Measurements from ENCODE around the gene ANKRD13A. TPM values are rescaled to one million over a fixed set of nuclear protein-coding genes. Genes with fewer than 3 reads are reported as not detected.

The ANKRD13A gene
- total and polyA plus RNA-seq, 9 donors, result 18.3 to 53.4 (median 35.2) TPM

GRCh38 chr12:109966546-109966945 lies 32.7 kb upstream of the ANKRD13A start:
- no peak overlapping the region for H3K4me3 ChIP-seq
- no peaks in the 10 kb centered on the region for H3K4me1 ChIP-seq (ENCODE audit: insufficient read depth)
- H3K27me3 ChIP-seq, result no peaks in the 10 kb centered on the region
- DNase-seq, result no peak
- TF ChIP-seq EP300 (IDR thresholded peaks at IDR 0.05) (no peak), POLR2A (IDR thresholded peaks at IDR 0.05) (no peak), CTCF (IDR thresholded peaks at IDR 0.05) (no peak)
- intact Hi-C loops (cut with DNase I), result no loop called here
- H3K27ac ChIP-seq, result no peak overlapping the region
- 82 to 89% (median 85%) methylated on average over 4 of the region's 4 CpGs for WGBS, 3 donors
- H3K9me3 ChIP-seq, result no peaks in the 10 kb centered on the region
- H3K36me3 ChIP-seq, result no peaks in the 10 kb centered on the region

- TF ChIP-seq POLR2A (IDR thresholded peaks at IDR 0.05) (no peak), EP300 (IDR thresholded peaks at IDR 0.05) (no peak), CTCF (IDR thresholded peaks at IDR 0.05) (no peak)
- no peaks in the 10 kb centered on the region for H3K36me3 ChIP-seq
These were observed 31.7 kb upstream of the ANKRD13A start for GRCh38 chr12:109967383-109968031.

GRCh38 chr12:109968032-109968420 lies 31.2 kb upstream of the ANKRD13A start:
- Histone ChIP-seq H3K27me3 (no peaks in the 10 kb centered on the region), H3K9me3 (no peaks in the 10 kb centered on the region), H3K27ac (no peak overlapping the region), H3K4me3 (no peak overlapping the region), H3K4me1 (ENCODE audit: insufficient read depth) (no peaks in the 10 kb centered on the region), H3K36me3 (no peaks in the 10 kb centered on the region)
- no peak for DNase-seq
- intact Hi-C loops (cut with DNase I), result no loop called here
- TF ChIP-seq POLR2A (IDR thresholded peaks at IDR 0.05) (no peak), CTCF (IDR thresholded peaks at IDR 0.05) (no peak), EP300 (IDR thresholded peaks at IDR 0.05) (no peak)
- 91 to 95% (median 91%) methylated on average over 2 of the region's 2 CpGs for WGBS, 3 donors

More at GRCh38 chr12:109967383-109968031, 31.7 kb upstream of the ANKRD13A start:
- Histone ChIP-seq H3K27ac (no peak overlapping the region), H3K4me3 (no peak overlapping the region), H3K9me3 (no peaks in the 10 kb centered on the region), H3K4me1 (ENCODE audit: insufficient read depth) (no peaks in the 10 kb centered on the region), H3K27me3 (no peaks in the 10 kb centered on the region)
- intact Hi-C loops (cut with DNase I), result no loop called here
- 75 to 85% (median 78%) methylated on average over 8 of the region's 8 CpGs for WGBS, 3 donors
- no peak for DNase-seq

GRCh38 chr12:109968801-109969200 lies 30.4 kb upstream of the ANKRD13A start:
- WGBS, 3 donors, result 92 to 93% (median 93%) methylated on average over 8 of the region's 8 CpGs
- TF ChIP-seq EP300 (IDR thresholded peaks at IDR 0.05) (no peak), CTCF (IDR thresholded peaks at IDR 0.05) (no peak), POLR2A (IDR thresholded peaks at IDR 0.05) (no peak)

More at GRCh38 chr12:109968801-109969200, 30.4 kb upstream of the ANKRD13A start:
- Histone ChIP-seq H3K36me3 (no peaks in the 10 kb centered on the region), H3K4me3 (no peak overlapping the region), H3K27ac (no peak overlapping the region), H3K27me3 (no peaks in the 10 kb centered on the region), H3K9me3 (no peaks in the 10 kb centered on the region), H3K4me1 (ENCODE audit: insufficient read depth) (no peaks in the 10 kb centered on the region)
- no peak for DNase-seq
- intact Hi-C loops (cut with DNase I), result no loop called here

Measured in ovary (tissue), 9 donors.